ENCODE results near the gene TAF10.

GRCh38 chr11:6574816-6575715, 37.0 kb downstream of the TAF10 start:
- no peak for TF ChIP-seq CTCF (IDR thresholded peaks at IDR 0.05; ENCODE audit: low read depth, low read length, missing input control)
- no peak for TF ChIP-seq RAD21 (IDR thresholded peaks at IDR 0.05)
- no peak for TF ChIP-seq TAF1 (conservative IDR thresholded peaks at IDR 0.05)
- no peak for TF ChIP-seq JUND (IDR thresholded peaks at IDR 0.05)
- no peak for TF ChIP-seq SP1 (IDR thresholded peaks at IDR 0.05)
